Sciatic nerve (tissue), 2 donors: ENCODE measurements around the gene HEPHL1. TPM values are rescaled to one million over a fixed set of nuclear protein-coding genes. Genes with fewer than 3 reads are reported as not detected.
"Not testable (repeated sequence)": the region's sequence is repeated elsewhere in the genome, so short reads cannot be mapped to it uniquely, and the experiment has no call there.

ENCODE experiments used
- ATAC-seq: fragments of 200-7000 bp; cut with Tn5 transposase; one replicate; pipeline ENCODE4 v1.9.1; 2020; ENCODE audit warnings: mild to moderate bottlenecking, moderate library complexity
- DNase-seq: peaks from one replicate; pipeline ENCODE4 v3.0.0-alpha.2; 2020; ENCODE audit warnings: low spot score
- intact Hi-C: fragments of 100-400 bp; cut with DNase I; formaldehyde crosslinking; loops from one replicate; pipeline ENCODE4 v1.14.2; 2022
- total RNA-seq: library from RNA; stranded (reverse); fragmentation: NEBNext Ultra II Directional; extraction: Animal tissue kit (Norgen Biotek cat#: 25700); gene quantifications from one replicate; pipeline ENCODE4 v1.2.1, GENCODE V29; 2021
- donor health status: DM: no; HTN: no; CAD: no.
- donor health status: DM: no; HTN: no; CAD: no.

Gene HEPHL1
- total RNA-seq, 1 donor from 2014 or later = not detected

DNA sequence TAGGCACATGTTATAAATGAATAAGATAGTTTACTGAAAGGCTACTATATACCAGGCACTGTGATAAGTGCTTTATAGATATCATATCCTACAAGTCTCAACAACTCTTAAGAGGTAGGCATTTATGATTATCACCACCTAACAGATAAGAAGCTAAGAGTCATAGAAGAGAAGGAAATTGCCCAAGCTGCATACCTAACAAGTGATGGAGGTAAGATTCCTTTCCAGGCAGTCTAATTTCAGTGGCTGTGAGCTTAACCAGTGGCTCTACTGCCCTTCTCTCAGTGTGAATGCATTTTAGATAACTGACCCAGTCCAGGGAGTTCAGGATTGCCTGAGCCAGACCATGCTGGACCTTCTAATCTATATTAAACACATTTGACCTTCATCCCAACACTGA is 39.2 kb downstream of the HEPHL1 start:
- ATAC-seq (no peak), DNase-seq (no peak)
- intact Hi-C loops = no loop called here

DNA sequence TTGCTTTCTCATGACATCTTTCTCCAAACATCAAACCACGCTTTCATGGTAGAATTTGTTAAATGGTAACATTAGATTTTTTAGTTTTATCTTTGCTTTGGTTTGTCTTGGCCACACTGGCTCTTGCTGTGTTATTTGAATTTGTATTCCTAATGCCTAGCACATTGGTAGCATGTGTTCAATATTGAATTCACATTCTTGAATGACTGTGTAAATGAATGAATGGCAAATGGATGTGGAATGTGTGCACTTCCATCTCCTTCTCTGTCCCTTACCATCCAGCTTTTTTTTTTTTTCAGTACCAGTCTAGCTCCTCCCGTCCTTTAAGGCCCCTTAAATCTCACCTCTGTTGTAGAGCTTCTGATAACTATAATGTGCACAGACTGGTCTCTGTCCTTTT is 41.2 kb downstream of the HEPHL1 start:
- ATAC-seq (no peak), DNase-seq (no peak)
- intact Hi-C loops = no loop called here

DNA sequence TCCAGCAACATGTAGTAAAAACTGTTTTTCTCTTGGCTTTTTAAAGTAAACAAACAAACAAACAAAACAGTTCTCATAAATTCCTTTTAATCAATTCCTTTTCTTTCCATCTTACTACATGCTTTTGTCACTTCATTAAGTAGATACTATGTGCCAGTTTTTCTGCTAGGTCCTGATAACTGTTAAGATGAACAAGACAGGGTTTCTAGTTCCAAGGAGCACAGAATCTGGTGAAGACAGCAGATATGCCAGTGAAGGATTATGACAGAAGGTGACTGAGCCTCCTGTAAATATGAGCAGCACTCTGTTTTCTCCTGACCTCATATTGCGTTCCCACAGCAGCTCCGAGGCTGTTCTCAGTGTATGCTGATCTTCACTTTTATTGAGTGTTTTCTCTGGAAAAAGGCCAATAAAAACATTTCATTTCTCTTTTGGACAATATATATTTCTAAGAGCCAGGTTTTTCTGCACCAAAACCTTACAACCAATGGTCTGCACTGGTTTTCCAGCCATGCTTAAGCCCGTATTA is 45.8 kb downstream of the HEPHL1 start:
- intact Hi-C loops = no loop called here
- no peak for DNase-seq
- no peak for ATAC-seq

DNA sequence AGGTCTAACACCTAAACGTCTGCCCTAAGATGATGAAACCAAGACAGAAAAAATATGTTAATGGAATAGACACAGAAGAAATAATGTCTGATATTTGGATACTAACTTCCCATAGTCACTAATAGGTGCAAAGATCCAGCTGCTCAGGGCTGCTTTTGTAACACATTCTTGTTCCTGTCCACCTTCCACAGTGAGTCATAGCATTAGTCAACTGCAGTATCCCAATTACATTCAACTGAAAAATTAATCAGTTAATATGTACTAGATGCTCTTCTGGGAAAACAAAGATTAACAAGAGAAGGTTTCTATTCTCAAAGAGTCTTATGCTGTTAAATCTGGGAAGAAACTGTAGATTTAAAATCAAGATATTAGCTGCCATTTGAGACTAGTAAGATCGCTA is 47.6 kb downstream of the HEPHL1 start:
- ATAC-seq (no peak), DNase-seq (no peak)
- intact Hi-C loops = no loop called here

DNA sequence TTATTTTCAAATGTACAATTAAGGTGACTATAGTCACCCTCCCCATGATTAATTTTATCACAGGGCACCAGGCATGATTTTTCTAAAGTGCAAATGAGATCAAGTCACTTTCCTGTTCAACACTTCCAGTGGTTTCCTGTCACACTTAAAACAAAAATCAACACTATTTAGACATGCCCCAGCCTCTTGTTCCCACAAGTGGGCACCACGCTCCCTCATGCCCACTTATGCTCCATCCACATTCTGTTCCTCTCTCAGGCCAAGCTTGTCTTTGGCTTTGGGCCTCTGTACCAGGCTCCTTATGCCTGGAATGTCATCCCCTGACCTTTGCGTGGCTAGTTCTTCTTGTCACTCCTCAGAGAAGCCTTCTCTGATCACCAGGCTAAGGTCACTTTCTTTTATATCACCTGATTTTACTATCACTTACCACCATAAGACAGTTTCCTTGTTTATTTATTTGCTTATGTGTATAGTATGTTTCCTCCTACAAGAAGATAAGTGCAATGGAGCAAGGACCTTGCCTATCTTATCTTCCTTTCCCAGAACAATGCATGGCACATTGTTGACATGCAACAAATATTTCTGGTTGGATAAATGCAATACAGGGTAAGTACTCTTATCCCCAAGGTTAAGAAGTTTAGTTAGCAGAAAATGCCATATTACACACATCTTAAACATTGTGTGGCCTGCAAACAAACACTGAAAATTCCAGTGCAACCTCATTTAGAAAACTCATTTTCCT is 56.6 kb downstream of the HEPHL1 start:
- ATAC-seq = no peak
- intact Hi-C loops = no loop called here

DNA sequence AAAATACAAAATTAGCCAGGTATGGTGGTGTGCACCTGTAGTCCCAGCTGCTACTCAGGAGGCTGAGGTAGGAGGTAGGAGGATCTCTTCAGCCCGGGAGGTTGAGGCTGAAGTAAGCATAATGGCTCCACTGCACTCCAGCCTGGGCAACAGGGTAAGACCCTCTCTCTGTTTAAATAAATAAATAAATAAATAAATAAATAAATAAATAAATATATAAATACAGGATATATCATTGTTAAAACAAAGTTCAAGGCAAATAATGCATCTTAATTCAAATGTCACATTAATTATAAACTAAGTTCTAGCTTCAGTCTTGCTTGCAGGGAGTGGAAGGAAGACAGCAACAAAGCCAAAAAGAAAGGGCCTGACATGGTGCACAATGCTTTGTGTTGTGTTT is 63.0 kb downstream of the HEPHL1 start:
- DNase-seq = no peak
- no peak for ATAC-seq
- intact Hi-C loops = no loop called here

More for the DNA sequence above, 56.6 kb downstream of the HEPHL1 start:
- no peak for DNase-seq

DNA sequence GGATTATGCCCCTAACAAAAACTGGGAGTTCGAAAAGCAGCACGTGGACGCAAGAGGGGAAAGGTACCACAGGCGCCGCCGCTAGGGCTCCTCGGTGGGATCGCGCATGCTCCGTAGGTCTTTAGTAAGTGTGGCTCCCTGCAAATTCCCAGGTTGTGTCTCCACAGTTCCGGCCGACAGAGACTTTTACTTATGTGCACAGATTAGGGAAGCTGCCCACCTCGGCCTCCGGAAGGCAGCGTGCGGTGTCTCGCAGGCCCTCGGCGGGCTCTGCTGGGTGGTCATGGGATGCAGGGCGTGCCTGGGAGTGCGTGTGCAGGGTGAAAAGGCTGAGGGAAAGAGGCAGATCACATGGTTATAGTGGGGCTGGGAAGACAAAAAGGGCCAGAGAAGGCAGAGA is 67.8 kb downstream of the HEPHL1 start:
- intact Hi-C loops = no loop called here
- ATAC-seq (no peak), DNase-seq (no peak)

DNA sequence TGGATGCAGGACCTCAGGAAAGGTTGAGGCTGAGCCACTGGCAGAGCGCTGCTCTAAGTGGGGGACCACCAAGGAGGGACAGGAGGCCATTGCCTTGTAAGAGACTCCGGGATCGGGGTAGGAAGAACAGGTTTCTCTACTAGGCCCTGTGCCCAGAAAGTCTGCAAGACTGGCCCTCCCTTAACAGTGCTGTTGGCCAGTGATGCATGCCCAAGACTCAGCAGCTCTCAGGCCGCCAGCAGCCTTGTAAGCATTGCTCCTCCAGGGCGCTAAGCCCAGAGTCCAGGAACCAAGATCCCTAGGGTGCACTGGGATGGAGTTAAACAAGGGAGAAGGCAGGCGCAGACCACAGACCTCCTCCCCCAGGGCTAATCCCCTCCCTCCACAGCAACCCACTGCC is 68.2 kb downstream of the HEPHL1 start:
- ATAC-seq (no peak), DNase-seq (no peak)
- intact Hi-C loops = no loop called here

DNA sequence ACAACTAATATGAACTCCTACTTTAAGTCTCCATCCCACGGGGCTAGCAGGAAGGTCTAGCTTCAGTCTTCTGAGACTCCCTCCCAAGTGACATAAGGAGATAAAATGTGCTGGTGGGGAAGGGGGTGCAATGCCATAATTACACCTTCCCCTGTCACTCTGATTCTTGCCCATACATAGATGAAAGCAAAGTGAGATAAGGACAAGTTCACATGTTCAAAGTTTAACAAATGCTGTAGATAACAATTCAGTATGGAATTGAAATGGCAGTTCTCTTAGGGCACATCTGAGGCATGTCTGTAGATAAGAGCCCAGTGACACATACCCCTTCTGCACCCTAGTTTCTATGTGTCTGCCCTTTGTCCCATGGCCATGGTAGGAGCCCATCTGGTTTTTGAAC is 69.2 kb downstream of the HEPHL1 start:
- intact Hi-C loops = no loop called here
- ATAC-seq (no peak), DNase-seq (no peak)

DNA sequence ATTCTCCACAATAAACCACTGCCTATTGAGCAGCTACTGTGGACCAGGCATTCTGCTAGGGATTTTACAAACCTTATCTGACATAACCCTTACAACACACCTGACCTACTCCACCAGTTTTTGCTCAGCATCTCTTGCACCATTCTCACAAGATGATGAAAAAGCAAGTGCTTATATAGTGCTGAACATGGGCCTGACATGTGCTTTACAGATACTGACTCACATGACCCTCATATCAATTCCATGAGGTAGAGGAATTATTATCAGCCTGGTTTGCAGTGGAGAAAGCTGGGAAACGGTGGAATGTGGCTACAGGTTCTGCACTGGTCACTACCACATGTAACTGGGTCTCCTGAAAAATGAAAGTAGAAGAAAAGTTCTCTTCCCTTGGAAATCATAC is 69.9 kb downstream of the HEPHL1 start:
- ATAC-seq (no peak), DNase-seq (no peak)
- intact Hi-C loops = no loop called here

DNA sequence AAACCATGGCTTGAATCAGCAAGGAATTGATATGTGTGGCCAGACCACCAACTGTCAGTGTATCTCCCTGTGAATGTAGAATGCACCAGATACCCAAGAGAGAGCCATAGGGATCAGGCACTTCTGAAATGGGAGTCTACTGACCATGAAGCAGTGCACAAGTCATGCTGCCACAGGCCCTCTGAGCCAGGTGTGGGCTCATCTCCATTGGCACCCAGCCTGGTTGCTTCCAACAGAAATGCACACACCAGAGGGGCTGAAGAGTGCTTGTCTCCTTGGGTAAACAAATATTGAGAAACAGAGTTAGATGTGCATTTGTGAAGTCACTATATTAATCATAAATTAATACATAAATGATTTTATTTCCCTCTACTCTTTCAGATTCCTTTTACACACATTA is 79.1 kb downstream of the HEPHL1 start:
- intact Hi-C loops = no loop called here
- ATAC-seq (no peak), DNase-seq (no peak)

DNA sequence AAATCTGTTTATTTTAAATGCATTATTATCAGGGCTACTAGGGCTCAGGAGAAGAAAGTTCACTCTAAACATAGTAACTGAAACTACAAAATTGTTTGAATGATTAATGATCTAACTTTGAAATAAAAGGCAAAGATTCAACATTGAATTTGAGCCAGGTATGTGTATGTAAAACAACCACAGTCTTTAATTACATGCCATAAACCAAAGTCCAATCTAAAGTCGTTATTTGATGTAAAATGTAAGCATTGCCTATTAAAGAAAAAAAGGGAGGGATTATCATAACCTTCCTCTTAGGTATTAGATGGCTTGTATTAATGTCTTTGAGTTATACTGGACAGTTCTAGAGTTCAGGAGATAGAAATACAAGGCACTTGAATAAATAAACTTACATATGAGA is 82.3 kb downstream of the HEPHL1 start:
- no peak for DNase-seq
- intact Hi-C loops = no loop called here
- ATAC-seq = no peak

DNA sequence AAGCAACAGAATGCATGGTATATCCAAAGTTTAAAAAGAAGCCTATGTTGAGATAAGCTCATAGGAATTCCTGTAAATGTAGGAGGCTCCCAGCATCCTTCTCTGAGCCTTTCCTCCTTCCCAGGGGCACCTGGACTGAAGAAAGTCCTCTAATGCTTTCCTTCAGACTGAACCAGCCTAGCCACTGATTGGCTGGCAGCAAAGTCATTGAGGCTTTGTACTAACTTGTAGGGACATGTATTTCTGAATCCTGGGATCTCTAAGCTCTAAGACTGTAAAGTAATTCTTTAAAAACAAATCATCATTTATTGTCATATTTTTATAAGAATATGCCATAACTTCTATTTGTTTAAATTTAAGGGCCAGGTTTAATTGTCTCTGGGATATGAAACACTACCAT is 83.6 kb downstream of the HEPHL1 start:
- intact Hi-C loops = no loop called here
- no peak for ATAC-seq
- no peak for DNase-seq

DNA sequence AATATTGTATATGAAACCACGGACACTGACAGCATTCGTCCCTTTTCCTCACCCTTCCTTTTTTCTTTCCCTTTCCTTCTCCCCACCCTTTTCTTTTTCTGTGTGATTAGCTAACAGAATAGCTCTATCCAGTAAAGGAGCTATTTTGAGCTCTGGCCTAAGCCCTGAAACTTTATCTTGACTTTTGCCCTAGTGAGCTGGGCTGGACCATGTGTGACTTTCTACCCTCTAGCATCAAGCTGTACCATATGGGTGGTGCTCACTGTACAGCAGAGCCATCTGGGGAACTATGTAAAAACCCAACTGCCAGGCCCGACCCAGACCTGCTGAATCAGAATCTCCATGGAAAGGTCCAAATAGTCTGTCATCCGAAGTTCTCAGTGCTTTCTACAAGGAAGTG is 85.6 kb downstream of the HEPHL1 start:
- no peak for ATAC-seq

DNA sequence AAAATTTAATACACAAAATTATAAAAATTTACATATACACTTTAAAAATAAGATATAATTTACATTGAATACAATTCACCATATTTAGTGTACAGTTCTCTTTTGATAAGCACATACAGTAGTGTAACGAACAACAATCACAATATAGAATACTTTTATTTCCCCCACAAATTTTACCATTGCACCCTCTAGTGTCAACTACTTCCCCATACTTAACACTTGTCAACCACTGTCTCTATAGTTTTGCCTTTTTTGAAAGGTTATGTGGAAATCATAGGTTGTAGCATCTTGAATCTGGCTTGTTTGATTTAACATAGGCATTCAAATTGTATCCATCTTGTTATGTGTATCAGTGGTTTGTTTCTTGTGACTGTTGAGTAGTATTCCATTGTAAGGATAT is 86.2 kb downstream of the HEPHL1 start:
- no peak for ATAC-seq
- intact Hi-C loops = no loop called here
- no peak for DNase-seq

More for the DNA sequence above, 85.6 kb downstream of the HEPHL1 start:
- intact Hi-C loops = no loop called here
- no peak for DNase-seq

DNA sequence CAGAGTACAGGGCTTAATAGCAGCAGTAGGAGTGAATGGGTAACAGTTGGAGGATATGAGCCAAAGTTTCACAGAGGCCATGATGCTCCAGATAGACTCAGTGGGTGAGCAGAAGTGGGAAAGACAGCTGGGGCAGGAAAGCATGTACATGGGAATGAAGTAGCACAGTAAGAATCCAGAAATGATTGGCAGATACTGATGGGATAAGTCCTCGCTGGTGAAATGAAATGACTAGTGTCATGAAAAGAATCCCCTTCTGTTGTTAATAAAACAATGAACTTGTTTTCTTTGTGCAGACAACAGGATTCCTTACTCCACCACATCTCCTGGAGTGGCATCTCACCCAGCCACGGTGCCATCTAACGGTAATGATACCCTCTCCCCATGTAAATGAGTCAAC is 90.1 kb downstream of the HEPHL1 start:
- intact Hi-C loops = no loop called here
- DNase-seq = no peak
- ATAC-seq = no peak

DNA sequence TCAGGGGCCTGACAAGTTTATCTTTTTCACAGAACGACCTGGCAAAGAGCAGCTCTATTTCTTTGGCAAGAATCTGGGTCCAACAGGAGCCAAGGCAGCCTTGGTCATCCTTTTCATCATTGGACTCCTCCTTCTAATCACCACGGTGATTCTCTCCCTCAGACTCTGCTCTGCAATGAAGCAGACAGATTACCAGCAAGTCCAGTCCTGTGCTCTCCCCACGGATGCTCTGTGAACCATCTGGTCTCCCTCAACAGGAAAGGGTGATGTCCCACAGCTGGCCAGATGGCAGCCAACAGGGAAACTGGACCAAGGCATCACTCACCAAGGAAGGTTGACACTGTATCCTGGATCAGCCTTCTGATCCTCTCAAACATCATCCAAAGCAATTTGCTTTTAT is 90.5 kb downstream of the HEPHL1 start:
- DNase-seq (no peak), ATAC-seq (peak; percentile 28)
- intact Hi-C loops = no loop called here

DNA sequence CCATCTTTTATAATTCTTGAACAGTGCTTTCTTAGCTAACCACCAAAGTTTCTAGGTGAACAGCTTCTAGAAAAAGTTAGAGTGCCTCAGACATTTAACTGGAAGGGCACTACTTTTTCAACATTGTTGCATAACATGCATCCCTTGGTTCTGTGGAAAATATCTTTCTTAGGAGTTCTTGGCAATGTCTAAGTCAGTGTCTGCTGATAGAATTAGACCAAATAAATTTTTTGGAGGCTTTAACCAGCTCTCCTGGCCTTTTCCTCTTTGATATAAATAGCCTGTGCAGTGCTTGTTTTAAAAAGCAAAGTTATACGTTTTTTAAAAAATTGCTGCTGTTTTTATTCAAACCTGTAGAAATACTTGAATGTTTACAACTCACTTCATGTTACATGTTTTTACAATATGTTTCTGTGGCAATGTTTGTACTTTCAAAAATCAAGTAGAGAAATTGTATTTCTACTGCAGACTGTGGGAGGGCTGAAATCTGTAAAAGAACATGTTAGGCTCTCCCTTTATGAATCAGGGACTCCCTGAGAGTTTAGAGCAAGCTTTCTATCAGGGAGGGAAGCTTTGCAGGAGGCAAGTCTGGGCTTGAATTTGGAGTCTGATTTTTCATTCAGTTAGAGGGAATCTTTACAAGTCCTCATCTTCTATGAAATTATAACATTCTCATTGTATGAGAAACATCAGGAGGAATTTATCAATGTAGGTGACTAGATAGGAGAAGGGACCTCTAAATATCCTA is 91.2 kb downstream of the HEPHL1 start:
- peak; percentile 75 for ATAC-seq
- no peak for DNase-seq
- intact Hi-C loops = no loop called here

DNA sequence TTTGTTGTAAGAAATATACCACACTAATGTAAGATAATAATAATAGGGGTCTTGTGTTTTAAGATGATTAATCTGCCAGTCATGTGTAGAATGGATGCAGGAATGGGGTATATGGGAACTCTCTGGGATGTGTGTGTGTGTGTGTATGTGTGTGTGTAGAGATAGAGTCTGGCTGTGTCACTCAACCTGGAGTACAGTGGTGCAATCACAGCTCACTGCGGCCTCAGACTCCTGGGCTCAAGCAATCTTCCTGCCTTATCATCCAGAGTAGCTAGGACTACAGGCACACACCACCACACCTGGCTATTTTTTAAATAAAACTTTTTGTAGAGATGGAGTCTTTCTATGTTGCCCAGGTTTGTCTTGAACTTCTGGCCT is 96.0 kb downstream of the HEPHL1 start:
- no peak for DNase-seq
- no peak for ATAC-seq
- intact Hi-C loops = no loop called here

DNA sequence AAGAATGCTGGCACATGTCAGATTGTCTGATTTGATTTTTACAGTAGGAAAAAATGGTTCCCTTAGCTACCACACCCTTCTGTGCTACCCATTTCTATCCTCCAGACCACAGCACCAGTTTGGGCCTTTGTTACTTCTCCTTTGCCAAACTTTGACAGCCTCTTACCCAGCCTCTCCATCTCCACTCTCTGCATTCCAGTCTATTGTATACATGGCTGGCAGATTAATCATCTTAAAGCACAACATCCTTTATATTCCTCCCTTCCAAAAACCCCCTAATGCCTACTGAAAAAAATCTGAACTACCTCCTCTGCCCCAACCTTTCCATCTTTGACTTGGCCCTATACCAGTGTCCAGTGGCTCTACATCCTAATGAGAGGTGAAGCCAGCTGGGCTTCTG is 96.7 kb downstream of the HEPHL1 start:
- ATAC-seq = no peak
- intact Hi-C loops = no loop called here
- DNase-seq = no peak

DNA sequence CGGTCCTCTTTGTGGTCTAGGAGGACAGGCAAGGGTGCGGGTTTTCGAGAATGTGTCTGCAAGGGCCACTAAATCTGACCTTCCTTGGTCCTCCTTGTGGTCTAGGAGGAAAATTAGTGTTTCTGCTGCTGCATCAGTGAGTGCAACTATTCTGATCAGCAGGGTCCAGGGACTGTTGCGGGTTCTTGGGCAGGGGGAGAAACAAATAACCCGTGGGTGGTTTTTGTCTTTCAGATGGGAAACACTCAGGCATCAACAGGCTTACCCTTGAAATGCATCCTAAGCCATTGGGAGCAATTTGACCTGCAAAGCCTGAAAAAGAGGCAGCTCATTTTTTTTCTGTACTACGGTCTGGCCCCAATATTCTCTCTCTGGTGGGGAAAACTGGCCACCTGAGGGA is 98.5 kb downstream of the HEPHL1 start:
- ATAC-seq, intact Hi-C loops, DNase-seq: not testable (repeated sequence)
